Measurements from ENCODE around the gene CENPB.

Gene CENPB

DNA sequence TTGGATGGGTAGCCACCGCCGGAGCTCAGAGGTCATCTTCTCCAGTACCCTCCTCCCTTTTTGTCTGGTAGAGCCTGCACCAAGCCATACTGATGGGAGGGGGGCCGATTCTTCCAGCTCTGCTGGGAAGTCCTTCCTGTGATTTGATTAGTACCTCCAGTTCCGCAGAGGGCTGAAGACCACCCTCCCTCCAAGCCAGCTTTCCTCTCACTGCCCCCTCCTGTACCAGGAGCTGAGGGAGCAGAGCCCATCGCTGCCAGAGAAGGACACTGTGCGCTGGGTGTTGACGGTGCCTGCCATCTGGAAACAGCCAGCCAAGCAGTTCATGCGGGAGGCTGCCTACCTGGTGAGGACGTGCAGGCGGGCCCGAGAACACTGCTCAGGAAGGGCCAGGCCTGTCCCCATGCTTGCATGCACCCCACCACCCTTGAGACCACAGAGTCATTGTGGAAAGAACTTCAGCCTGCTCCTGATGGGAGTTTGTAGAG, 40.8 kb downstream of the CENPB start:
- TF ChIP-seq, protein P1, sequence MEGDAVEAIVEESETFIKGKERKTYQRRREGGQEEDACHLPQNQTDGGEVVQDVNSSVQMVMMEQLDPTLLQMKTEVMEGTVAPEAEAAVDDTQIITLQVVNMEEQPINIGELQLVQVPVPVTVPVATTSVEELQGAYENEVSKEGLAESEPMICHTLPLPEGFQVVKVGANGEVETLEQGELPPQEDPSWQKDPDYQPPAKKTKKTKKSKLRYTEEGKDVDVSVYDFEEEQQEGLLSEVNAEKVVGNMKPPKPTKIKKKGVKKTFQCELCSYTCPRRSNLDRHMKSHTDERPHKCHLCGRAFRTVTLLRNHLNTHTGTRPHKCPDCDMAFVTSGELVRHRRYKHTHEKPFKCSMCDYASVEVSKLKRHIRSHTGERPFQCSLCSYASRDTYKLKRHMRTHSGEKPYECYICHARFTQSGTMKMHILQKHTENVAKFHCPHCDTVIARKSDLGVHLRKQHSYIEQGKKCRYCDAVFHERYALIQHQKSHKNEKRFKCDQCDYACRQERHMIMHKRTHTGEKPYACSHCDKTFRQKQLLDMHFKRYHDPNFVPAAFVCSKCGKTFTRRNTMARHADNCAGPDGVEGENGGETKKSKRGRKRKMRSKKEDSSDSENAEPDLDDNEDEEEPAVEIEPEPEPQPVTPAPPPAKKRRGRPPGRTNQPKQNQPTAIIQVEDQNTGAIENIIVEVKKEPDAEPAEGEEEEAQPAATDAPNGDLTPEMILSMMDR (IDR thresholded peaks at IDR 0.05; ENCODE audit: low read depth, low read length, missing control alignments), result no peak
- DNase-seq (ENCODE audit: low read depth), result no peak
- in situ Hi-C loops (cut with HindIII; ENCODE audit: low sequenced_read_pairs), result no loop called here
- H3K4me3 ChIP-seq (ENCODE audit: low read depth, low read length), result no peak overlapping the region

DNA sequence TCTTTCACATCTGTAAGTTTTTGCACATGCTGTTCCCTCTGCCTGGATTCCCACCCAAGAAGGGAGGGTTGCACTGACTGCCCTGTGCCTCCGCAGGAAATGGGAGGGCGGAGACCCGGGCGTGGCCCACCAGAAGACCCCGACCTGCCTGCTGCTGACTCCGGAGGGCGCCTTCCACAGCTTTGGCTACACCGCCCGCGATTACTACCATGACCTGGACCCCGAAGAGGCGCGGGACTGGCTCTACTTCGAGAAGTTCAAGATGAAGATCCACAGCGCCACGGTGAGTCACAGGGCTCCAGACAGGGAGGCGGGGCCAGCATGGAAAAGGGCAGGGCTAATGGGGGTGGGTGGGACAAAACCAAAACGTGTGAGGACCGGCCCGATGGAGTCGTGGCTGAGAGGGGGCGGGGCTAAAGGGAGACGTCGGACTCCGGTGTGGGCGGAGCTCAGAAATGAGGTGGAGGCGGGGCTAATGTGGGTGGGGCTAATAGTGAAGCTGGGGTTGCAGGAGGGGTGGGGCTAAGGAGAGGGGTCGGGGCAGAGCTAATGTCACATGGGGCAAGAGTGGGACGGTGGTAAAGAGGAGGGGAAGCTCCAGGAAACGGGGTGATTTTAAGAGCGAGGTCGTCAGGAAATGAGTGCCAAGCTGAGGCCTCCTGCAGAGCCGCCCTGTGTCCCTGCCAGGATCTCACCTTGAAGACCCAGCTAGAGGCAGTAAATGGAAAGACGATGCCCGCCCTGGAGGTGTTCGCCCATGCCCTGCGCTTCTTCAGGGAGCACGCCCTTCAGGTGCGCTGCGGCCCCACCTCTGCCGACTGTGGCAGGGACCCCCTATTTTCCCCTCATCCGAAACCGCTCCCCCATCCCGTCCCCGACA, 41.5 kb downstream of the CENPB start:
- TF ChIP-seq, protein P1 (IDR thresholded peaks at IDR 0.05; ENCODE audit: low read depth, low read length, missing control alignments), result no peak
- H3K4me3 ChIP-seq (ENCODE audit: low read depth, low read length), result peak overlapping the region; percentile 10
- peak; percentile 4 for DNase-seq (ENCODE audit: low read depth)

GRCh38 chr20:3744037-3744436, 42.5 kb downstream of the CENPB start:
- TF ChIP-seq, protein P1 (IDR thresholded peaks at IDR 0.05; ENCODE audit: low read depth, low read length, missing control alignments), result no peak
- in situ Hi-C loops (cut with HindIII; ENCODE audit: low sequenced_read_pairs), result no loop called here
- DNase-seq (ENCODE audit: low read depth), result no peak
- H3K4me3 ChIP-seq (ENCODE audit: low read depth, low read length), result no peak overlapping the region

More for the DNA sequence above, 41.5 kb downstream of the CENPB start:
- in situ Hi-C loops (cut with HindIII; ENCODE audit: low sequenced_read_pairs), result no loop called here

- TF ChIP-seq, protein P1 (IDR thresholded peaks at IDR 0.05; ENCODE audit: low read depth, low read length, missing control alignments), result no peak
- H3K4me3 ChIP-seq (ENCODE audit: low read depth, low read length), result no peak overlapping the region
- in situ Hi-C loops (cut with HindIII; ENCODE audit: low sequenced_read_pairs), result no loop called here
- DNase-seq (ENCODE audit: low read depth), result no peak
Observed at GRCh38 chr20:3743251-3743650, 43.3 kb downstream of the CENPB start.

- DNase-seq (ENCODE audit: low read depth), result no peak
- no peak overlapping the region for H3K4me3 ChIP-seq (ENCODE audit: low read depth, low read length)
- TF ChIP-seq, protein P1 (IDR thresholded peaks at IDR 0.05; ENCODE audit: low read depth, low read length, missing control alignments), result no peak
- in situ Hi-C loops (cut with HindIII; ENCODE audit: low sequenced_read_pairs), result no loop called here
Observed at GRCh38 chr20:3741836-3742458, 44.6 kb downstream of the CENPB start.

GRCh38 chr20:3740615-3741301, 45.8 kb downstream of the CENPB start:
- H3K4me3 ChIP-seq (ENCODE audit: low read depth, low read length), result no peak overlapping the region
- in situ Hi-C loops (cut with HindIII; ENCODE audit: low sequenced_read_pairs), result no loop called here
- TF ChIP-seq, protein P1 (IDR thresholded peaks at IDR 0.05; ENCODE audit: low read depth, low read length, missing control alignments), result no peak
- DNase-seq (ENCODE audit: low read depth), result no peak

All from astrocyte of the cerebellum (primary cell).